Heart left ventricle (tissue), 16 donors: ENCODE results near the gene NFATC2. TPM values are rescaled to one million over a fixed set of nuclear protein-coding genes. Genes with fewer than 3 reads are reported as not detected.
A peak's percentile ranks its signal among the peaks of the same experiment; 100 is the strongest.

Experiments used
- ATAC-seq, 4 donors: fragments of 200-7000 bp; cut with Tn5 transposase; one replicate each; pipeline ENCODE4 v1.9.1; 2020 to 2022; ENCODE audit warnings: moderate library complexity in 4 of 4, mild to moderate bottlenecking in 3 of 4, moderate number of reproducible peaks in 1 of 4
- DNase-seq, 5 donors: peaks; one replicate each; pipeline ENCODE4 v3.0.0-alpha.2; 2020
- H3K27ac ChIP-seq, 12 donors: fragments of 200-600 bp; sonication (generic) in 4 of 12; one replicate each; pipeline versions ENCODE4 v1.5.0 to v1.8.0; 2016 to 2022; ENCODE audit warnings: mild to moderate bottlenecking in 2 of 12
- H3K27me3 ChIP-seq, 9 donors: fragments of 200-600 bp; sonication (generic) in 2 of 9; one replicate each; pipeline versions ENCODE4 v1.5.1 to v1.8.0; 2016 to 2022; ENCODE audit warnings: mild to moderate bottlenecking in 3 of 9
- H3K36me3 ChIP-seq, 9 donors: fragments of 200-600 bp; sonication (generic) in 2 of 9; one replicate each; pipeline versions ENCODE4 v1.5.0 to v1.8.0; 2018 to 2022; ENCODE audit warnings: mild to moderate bottlenecking in 2 of 9
- H3K4me1 ChIP-seq, 12 donors: fragments of 200-600 bp; sonication (generic) in 4 of 12; one replicate each; pipeline versions ENCODE4 v1.5.0 to v1.8.0; 2016 to 2022; ENCODE audit warnings: mild to moderate bottlenecking in 3 of 12
- H3K4me3 ChIP-seq, 12 donors: fragments of 200-600 bp; sonication (generic) in 4 of 12; one replicate each; pipeline versions ENCODE4 v1.5.0 to v1.8.0; 2017 to 2022; ENCODE audit warnings: mild to moderate bottlenecking in 9 of 12, moderate library complexity in 4 of 12
- H3K9me3 ChIP-seq, 12 donors: fragments of 200-600 bp; sonication (generic) in 4 of 12; one replicate each; pipeline versions ENCODE4 v1.5.0 to v1.8.0; 2016 to 2022; ENCODE audit warnings: mild to moderate bottlenecking in 1 of 12
- CTCF ChIP-seq, 12 donors: fragments of 200-600 bp; sonication (generic) in 4 of 12; IDR thresholded peaks; one replicate each; pipeline versions ENCODE4 v1.5.0 to v1.8.0; 2018 to 2022; ENCODE audit warnings: antibody characterized with exemption in 12 of 12, mild to moderate bottlenecking in 5 of 12
- POLR2A ChIP-seq, 2 donors: fragments of 450-650 bp; IDR thresholded peaks; one replicate each; pipeline ENCODE4 v1.6.1; 2017; ENCODE audit warnings: antibody characterized with exemption in 2 of 2, mild to moderate bottlenecking in 2 of 2, moderate library complexity in 2 of 2
- WGBS, 4 donors: extraction: QIAGEN DNeasy Blood & Tissue Kit in 2 of 4; methylation state at CpG; one replicate each; pipeline versions ENCODE4 v1.1.5 to v1.1.7; 2013 to 2018; 5-methylcytosine and 5-hydroxymethylcytosine counted together
- intact Hi-C, 10 donors: fragments of 100-400 bp; cut with DNase I; formaldehyde crosslinking; loops; one replicate each; pipeline versions ENCODE4 v1.11.1 to v1.14.2; 2022
- polyA plus RNA-seq, 2 donors: library from polyadenylated mRNA; stranded (reverse); fragments of 200-250 nt; gene quantifications; one replicate each; pipeline ENCODE4 v1.2.3, GENCODE V29; 2013
- total RNA-seq, 9 donors: library from RNA; depleted of rRNA in 2 of 9; stranded (reverse); fragments of >200 nt in 2 of 9; fragmentation: NEBNext Ultra II Directional in 3 of 9; extraction: Animal tissue kit (Norgen Biotek cat#: 25700) in 3 of 9; gene quantifications; one replicate each; pipeline versions ENCODE4 v1.1.0 to v1.2.4, GENCODE V29; 2016 to 2023
- donor health status: ischemic (EF 13 %, LVEDD 7.1; RV severe dilation, severe dysfunction).
- donor health status: healthy with polysubstance abuse.
- donor health status: DM: no; HTN: yes; CAD: no.
- donor health status: DM: no; HTN: no; CAD: no.
- donor health status: ischemic (EF 25% LVEDD 6.9; RV normal size, moderate dysfunction).
- donor health status: ischemic (EF 25% LVEDD 5.7; RV mildly dilated, moderate dysfunction).
- donor health status: healthy.
- donor health status: DM: yes; HTN: yes; CAD: no.
- donor health status: ischemic (EF 35%, LVEDD 5.7; RV mildly dilated, moderate dysfunction).
- donor health status: nonischemic (EF 11% LVEDD 7.7; RV severe dilation, severe dysfunction).
- donor health status: DM: yes; HTN: yes; CAD: no.
- donor health status: PGD.
- donor health status: ischemic (EF 29% LVEDD 5.4; RV normal size, mild dysfunction).
- donor health status: nonischemic (EF 23%, LVEDD 6.1; RV moderate dilation, normal function).

The NFATC2 gene
- total and polyA plus RNA-seq, 11 donors = 0.76 to 7.6 (median 3.2) TPM

- H3K27ac ChIP-seq = no peak overlapping the region
- H3K4me3 ChIP-seq = no peak overlapping the region
- peaks cover 0 to under 1% (median 0%) of the 10 kb centered on the region in 12 donors for H3K9me3 ChIP-seq
- no peaks in the 10 kb centered on the region for H3K27me3 ChIP-seq
- ATAC-seq (no peak), DNase-seq (no peak)
- intact Hi-C loops = no loop called here
- no peak for TF ChIP-seq POLR2A (IDR thresholded peaks at IDR 0.05)
- no peak for TF ChIP-seq CTCF (IDR thresholded peaks at IDR 0.05)
- WGBS, 4 donors = 70 to 84% (median 75%) methylated on average over 1 of the region's 1 CpG
- H3K4me1 ChIP-seq = peaks cover 0 to 5% (median 0%) of the 10 kb centered on the region in 12 donors
- H3K36me3 ChIP-seq = no peaks in the 10 kb centered on the region
These were observed 185.0 kb downstream of the NFATC2 start for GRCh38 chr20:51357543-51357942.

GRCh38 chr20:51356871-51357270 is 185.6 kb downstream of the NFATC2 start:
- WGBS, 4 donors = 49 to 71% (median 66%) methylated on average over 3 of the region's 3 CpGs

GRCh38 chr20:51354769-51355319 is 187.7 kb downstream of the NFATC2 start:
- H3K27ac ChIP-seq = no peak overlapping the region
- H3K9me3 ChIP-seq = no peaks in the 10 kb centered on the region
- DNase-seq (no peak), ATAC-seq (peak in 1 of 4 donors; percentile 27)
- H3K4me1 ChIP-seq = peaks cover 0 to 5% (median 0%) of the 10 kb centered on the region in 12 donors
- intact Hi-C loops = no loop called here
- WGBS, 4 donors = 61 to 66% (median 64%) methylated on average over 5 to 7 of the region's 7 CpGs
- no peaks in the 10 kb centered on the region for H3K27me3 ChIP-seq
- H3K4me3 ChIP-seq = no peak overlapping the region
- H3K36me3 ChIP-seq = no peaks in the 10 kb centered on the region
- TF ChIP-seq POLR2A (IDR thresholded peaks at IDR 0.05) = no peak
- TF ChIP-seq CTCF (IDR thresholded peaks at IDR 0.05) = no peak

More at GRCh38 chr20:51356871-51357270, 185.6 kb downstream of the NFATC2 start:
- no peak for TF ChIP-seq CTCF (IDR thresholded peaks at IDR 0.05)
- no peak for TF ChIP-seq POLR2A (IDR thresholded peaks at IDR 0.05)
- no peaks in the 10 kb centered on the region for H3K27me3 ChIP-seq
- ATAC-seq (no peak), DNase-seq (no peak)
- no peak overlapping the region for H3K4me3 ChIP-seq
- H3K4me1 ChIP-seq = peaks cover 0 to 5% (median 0%) of the 10 kb centered on the region in 12 donors
- intact Hi-C loops = no loop called here
- H3K27ac ChIP-seq = no peak overlapping the region
- no peaks in the 10 kb centered on the region for H3K9me3 ChIP-seq
- H3K36me3 ChIP-seq = no peaks in the 10 kb centered on the region

- Histone ChIP-seq H3K9me3 (no peaks in the 10 kb centered on the region), H3K36me3 (no peaks in the 10 kb centered on the region), H3K4me3 (no peak overlapping the region), H3K27me3 (peaks cover 0 to 4% (median 0%) of the 10 kb centered on the region in 9 donors), H3K4me1 (peaks cover 0 to 5% (median 0%) of the 10 kb centered on the region in 12 donors), H3K27ac (no peak overlapping the region)
- ATAC-seq = no peak
- intact Hi-C loops = no loop called here
- DNase-seq = no peak
- WGBS, 4 donors = 75 to 79% (median 77%) methylated on average over 17 of the region's 17 CpGs
- no peak for TF ChIP-seq POLR2A (IDR thresholded peaks at IDR 0.05)
- no peak for TF ChIP-seq CTCF (IDR thresholded peaks at IDR 0.05)
These were observed 188.2 kb downstream of the NFATC2 start for GRCh38 chr20:51354191-51354768.
